ENCODE data around the gene LEMD2. TPM values are rescaled to one million over a fixed set of nuclear protein-coding genes. Genes with fewer than 3 reads are reported as not detected.

Gene LEMD2
- total RNA-seq, 1 experiment from 2014 or later: 62.9 TPM

- no peak overlapping the region for H3K4me3 Mint-ChIP-seq
- ChIA-PET POLR2A (no interaction called here), CTCF (interaction anchor here (0.5 to 1.6 kb wide), 4 partner anchors 12 to 278 kb away, joined by 3 read pairs; no protein-coding TSS in a partner anchor)
- H3K27me3 Mint-ChIP-seq (ENCODE audit: low read depth): no peaks in the 10 kb centered on the region; the same call in 1 of the 2 replicates
- H3K4me1 Mint-ChIP-seq: peaks cover 44% of the 10 kb centered on the region
- H3K9me3 Mint-ChIP-seq: no peaks in the 10 kb centered on the region
- H3K27ac Mint-ChIP-seq: no peak overlapping the region
- ATAC-seq (no peak), DNase-seq (ENCODE audit: low spot score) (no peak)
- no peaks in the 10 kb centered on the region for H3K36me3 Mint-ChIP-seq
- TF ChIP-seq NFATC4 (CRISPR knock-in tag; IDR thresholded peaks at IDR 0.05): no peak
- TF ChIP-seq ZNF512 (CRISPR knock-in tag; IDR thresholded peaks at IDR 0.05; ENCODE audit: borderline replicate concordance): no peak
- TF ChIP-seq, protein P1, sequence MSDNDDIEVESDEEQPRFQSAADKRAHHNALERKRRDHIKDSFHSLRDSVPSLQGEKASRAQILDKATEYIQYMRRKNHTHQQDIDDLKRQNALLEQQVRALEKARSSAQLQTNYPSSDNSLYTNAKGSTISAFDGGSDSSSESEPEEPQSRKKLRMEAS (CRISPR knock-in tag; IDR thresholded peaks at IDR 0.05): no peak
- no peak for TF ChIP-seq SMAD3 (CRISPR knock-in tag; IDR thresholded peaks at IDR 0.05; ENCODE audit: borderline replicate concordance)
- no peak for TF ChIP-seq ELF4 (CRISPR knock-in tag; IDR thresholded peaks at IDR 0.05; ENCODE audit: low read depth)
- no peak for TF ChIP-seq MYBL2 (CRISPR knock-in tag; IDR thresholded peaks at IDR 0.05)
- TF ChIP-seq TEAD1 (CRISPR knock-in tag; IDR thresholded peaks at IDR 0.05): no peak
- no peak for TF ChIP-seq RORB (CRISPR knock-in tag; IDR thresholded peaks at IDR 0.05)
- TF ChIP-seq CBFB (CRISPR knock-in tag; IDR thresholded peaks at IDR 0.05; ENCODE audit: low read depth): no peak
- no peak for TF ChIP-seq FOXJ3 (CRISPR knock-in tag; IDR thresholded peaks at IDR 0.05; ENCODE audit: borderline replicate concordance)
- no peak for TF ChIP-seq ZSCAN18 (CRISPR knock-in tag; IDR thresholded peaks at IDR 0.05)
- TF ChIP-seq, protein P2, sequence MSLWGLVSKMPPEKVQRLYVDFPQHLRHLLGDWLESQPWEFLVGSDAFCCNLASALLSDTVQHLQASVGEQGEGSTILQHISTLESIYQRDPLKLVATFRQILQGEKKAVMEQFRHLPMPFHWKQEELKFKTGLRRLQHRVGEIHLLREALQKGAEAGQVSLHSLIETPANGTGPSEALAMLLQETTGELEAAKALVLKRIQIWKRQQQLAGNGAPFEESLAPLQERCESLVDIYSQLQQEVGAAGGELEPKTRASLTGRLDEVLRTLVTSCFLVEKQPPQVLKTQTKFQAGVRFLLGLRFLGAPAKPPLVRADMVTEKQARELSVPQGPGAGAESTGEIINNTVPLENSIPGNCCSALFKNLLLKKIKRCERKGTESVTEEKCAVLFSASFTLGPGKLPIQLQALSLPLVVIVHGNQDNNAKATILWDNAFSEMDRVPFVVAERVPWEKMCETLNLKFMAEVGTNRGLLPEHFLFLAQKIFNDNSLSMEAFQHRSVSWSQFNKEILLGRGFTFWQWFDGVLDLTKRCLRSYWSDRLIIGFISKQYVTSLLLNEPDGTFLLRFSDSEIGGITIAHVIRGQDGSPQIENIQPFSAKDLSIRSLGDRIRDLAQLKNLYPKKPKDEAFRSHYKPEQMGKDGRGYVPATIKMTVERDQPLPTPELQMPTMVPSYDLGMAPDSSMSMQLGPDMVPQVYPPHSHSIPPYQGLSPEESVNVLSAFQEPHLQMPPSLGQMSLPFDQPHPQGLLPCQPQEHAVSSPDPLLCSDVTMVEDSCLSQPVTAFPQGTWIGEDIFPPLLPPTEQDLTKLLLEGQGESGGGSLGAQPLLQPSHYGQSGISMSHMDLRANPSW (CRISPR knock-in tag; conservative IDR thresholded peaks at IDR 0.05; ENCODE audit: low read depth): no peak
- TF ChIP-seq CREB1 (CRISPR knock-in tag; IDR thresholded peaks at IDR 0.05): no peak
- no peak for TF ChIP-seq ZNF671 (CRISPR knock-in tag; IDR thresholded peaks at IDR 0.05)
Measured at GRCh38 chr6:33748841-33749240, 40.1 kb downstream of the LEMD2 start.

GRCh38 chr6:33747823-33748222, 41.1 kb downstream of the LEMD2 start:
- DNase-seq (ENCODE audit: low spot score) (no peak), ATAC-seq (no peak)
- Mint-ChIP-seq H3K9me3 (no peaks in the 10 kb centered on the region), H3K27ac (no peak overlapping the region), H3K27me3 (ENCODE audit: low read depth) (no peaks in the 10 kb centered on the region; the same call in 1 of the 2 replicates), H3K4me3 (no peak overlapping the region), H3K4me1 (peaks cover 46% of the 10 kb centered on the region), H3K36me3 (no peaks in the 10 kb centered on the region)
- ChIA-PET POLR2A (no interaction called here), CTCF (interaction anchor here (0.6 to 3.3 kb wide), 5 partner anchors 13 to 373 kb away, joined by 3 to 23 read pairs (median 4); no protein-coding TSS in a partner anchor)
- no peak for TF ChIP-seq ZBTB43 (CRISPR knock-in tag; IDR thresholded peaks at IDR 0.05)
- TF ChIP-seq ERG (CRISPR knock-in tag; IDR thresholded peaks at IDR 0.05): no peak
- TF ChIP-seq, protein P3, sequence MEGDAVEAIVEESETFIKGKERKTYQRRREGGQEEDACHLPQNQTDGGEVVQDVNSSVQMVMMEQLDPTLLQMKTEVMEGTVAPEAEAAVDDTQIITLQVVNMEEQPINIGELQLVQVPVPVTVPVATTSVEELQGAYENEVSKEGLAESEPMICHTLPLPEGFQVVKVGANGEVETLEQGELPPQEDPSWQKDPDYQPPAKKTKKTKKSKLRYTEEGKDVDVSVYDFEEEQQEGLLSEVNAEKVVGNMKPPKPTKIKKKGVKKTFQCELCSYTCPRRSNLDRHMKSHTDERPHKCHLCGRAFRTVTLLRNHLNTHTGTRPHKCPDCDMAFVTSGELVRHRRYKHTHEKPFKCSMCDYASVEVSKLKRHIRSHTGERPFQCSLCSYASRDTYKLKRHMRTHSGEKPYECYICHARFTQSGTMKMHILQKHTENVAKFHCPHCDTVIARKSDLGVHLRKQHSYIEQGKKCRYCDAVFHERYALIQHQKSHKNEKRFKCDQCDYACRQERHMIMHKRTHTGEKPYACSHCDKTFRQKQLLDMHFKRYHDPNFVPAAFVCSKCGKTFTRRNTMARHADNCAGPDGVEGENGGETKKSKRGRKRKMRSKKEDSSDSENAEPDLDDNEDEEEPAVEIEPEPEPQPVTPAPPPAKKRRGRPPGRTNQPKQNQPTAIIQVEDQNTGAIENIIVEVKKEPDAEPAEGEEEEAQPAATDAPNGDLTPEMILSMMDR (IDR thresholded peaks at IDR 0.05): no peak
- no peak for TF ChIP-seq MXD4 (CRISPR knock-in tag; IDR thresholded peaks at IDR 0.05; ENCODE audit: borderline replicate concordance)
- TF ChIP-seq ATF1 (CRISPR knock-in tag; IDR thresholded peaks at IDR 0.05): no peak
- TF ChIP-seq, protein P4, sequence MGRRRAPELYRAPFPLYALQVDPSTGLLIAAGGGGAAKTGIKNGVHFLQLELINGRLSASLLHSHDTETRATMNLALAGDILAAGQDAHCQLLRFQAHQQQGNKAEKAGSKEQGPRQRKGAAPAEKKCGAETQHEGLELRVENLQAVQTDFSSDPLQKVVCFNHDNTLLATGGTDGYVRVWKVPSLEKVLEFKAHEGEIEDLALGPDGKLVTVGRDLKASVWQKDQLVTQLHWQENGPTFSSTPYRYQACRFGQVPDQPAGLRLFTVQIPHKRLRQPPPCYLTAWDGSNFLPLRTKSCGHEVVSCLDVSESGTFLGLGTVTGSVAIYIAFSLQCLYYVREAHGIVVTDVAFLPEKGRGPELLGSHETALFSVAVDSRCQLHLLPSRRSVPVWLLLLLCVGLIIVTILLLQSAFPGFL (CRISPR knock-in tag; IDR thresholded peaks at IDR 0.05; ENCODE audit: borderline replicate concordance): no peak
- TF ChIP-seq, protein P5, sequence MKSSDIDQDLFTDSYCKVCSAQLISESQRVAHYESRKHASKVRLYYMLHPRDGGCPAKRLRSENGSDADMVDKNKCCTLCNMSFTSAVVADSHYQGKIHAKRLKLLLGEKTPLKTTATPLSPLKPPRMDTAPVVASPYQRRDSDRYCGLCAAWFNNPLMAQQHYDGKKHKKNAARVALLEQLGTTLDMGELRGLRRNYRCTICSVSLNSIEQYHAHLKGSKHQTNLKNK (CRISPR knock-in tag; IDR thresholded peaks at IDR 0.05): no peak
- TF ChIP-seq JUN (CRISPR knock-in tag; IDR thresholded peaks at IDR 0.05): no peak
- TF ChIP-seq ZNF219 (CRISPR knock-in tag; IDR thresholded peaks at IDR 0.05; ENCODE audit: borderline replicate concordance): no peak

All from WTC11 (cell line).